GM21390 (cell line): Measurements from ENCODE around the gene ARL2BP.
A peak's percentile ranks its signal among the peaks of the same experiment; 100 is the strongest.

Experiments
- ATAC-seq: cut with Tn5 transposase; IDR thresholded peaks from one replicate; pipeline ENCODE4 v1.9.1; 2021; ENCODE audit not compliant: unreplicated experiment

Gene ARL2BP

DNA sequence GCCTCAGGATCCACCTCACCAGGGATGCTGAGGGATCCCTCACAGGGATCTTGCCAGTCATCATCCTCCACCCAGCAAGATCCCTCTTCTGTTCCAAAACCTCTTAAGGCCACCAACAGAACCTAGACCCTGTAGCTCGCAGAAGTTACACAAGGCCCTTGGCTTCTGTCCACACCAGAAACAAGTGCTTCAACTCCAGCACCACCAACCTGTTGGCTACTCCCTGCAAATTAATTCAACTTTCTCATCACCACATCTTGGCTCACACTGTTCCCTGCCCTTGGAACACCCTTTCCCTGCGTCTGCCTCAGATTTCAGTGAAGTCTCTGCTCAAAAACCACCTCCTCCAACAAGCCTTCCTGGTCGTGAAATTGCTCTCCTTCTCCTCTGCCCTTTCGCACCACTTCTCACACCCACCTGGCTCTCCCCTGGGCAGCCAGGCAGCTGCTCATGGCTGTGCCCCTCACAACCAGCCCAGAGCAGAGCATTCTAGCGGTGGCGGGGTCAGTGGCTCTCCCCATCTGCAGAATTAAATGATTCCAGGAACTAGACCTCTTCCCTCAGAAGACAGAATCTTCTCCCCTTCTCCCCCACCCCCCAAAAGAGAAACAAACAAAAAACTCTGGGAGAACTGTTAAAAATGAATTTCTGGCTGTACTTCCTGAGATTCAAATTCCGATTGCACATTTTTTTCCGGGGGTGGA, 37.6 kb downstream of the ARL2BP start:
- no peak for ATAC-seq

DNA sequence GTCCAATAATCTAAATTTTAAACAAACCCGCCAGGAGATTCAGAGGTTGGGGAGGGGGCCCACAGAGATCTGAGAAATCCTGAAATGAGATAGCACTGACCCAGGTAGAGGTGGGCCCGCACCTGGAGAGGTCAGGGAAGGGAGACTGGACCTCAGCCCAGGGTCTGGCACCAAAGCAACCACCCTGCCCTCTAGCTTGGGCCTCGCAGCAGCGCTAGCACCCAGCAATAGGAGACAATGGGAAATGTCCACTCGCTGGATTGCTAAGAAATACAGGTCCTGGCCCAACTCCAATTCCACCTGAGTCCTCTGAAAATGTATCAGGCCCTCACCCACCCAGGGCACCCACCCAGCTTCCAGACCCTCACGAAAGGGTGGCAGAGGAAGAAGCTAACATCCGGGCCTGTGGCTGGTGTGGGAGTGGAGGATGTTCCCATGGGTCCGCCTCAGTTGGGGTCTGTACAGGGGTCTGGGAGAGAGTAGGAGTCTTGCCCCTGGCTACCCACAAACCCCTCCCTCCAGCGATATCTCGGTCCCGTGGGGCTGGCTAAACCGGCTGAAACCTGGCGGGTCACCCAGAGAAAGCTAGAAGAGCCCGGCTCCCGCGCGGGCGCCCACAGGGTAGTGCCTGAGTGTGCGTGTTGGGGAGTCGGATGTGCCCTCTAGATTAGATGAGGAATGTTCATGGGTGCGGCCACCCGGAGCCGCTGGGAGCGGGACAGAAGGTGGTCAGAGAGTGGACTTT, 38.3 kb downstream of the ARL2BP start:
- no peak for ATAC-seq

DNA sequence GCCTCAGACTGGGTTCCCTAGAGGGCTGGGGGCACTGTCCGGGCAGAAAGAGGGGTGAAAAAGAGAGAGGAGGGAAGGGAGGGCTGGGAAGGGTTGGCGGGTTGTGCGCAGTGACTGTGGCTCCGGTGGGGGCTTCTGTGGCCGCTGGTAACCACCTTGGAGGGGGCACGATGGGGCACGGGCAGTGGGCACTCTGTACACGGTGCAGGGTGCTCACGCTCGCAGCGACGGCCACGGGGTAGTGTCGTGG, 38.8 kb downstream of the ARL2BP start:
- ATAC-seq: no peak

DNA sequence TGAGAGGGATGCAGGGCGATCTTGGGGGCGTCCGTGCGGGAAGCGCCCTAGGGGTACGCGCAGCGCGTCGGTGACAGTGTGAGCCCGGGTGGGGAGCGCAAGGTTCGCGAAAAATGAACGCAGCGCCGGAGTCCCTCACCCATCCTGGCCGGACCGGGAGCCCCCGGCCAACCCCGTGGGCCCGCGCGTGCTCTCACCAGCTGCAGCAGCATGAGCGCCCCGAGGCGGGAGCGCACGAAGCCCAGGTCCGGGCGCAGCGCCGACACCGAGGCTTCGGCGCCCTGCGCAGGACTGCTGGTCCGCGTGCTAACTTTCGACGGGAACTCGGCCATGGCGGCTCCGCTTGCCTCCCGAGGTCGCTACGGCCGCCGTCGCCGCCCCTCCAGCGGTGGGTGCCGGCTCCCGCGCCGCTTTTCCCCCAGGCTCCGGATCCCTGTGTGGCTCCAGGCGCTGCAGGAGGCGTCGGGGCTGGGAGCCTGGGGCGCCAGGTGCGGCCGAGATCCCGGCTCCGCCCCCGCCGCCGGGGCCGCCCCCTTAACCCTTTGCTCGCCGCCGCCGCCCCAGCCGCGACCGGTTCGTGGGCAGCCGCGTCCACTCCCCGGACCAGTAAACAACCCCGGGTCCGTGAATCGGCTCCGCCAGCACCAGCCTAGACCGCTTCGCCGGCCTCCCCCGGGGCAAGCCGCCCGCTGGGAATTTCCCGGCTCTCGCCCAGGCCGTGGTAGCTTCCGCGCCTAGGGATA, 39.3 kb downstream of the ARL2BP start, which contains the start of gene PLLP:
TSS of gene PLLP (minus strand) at position 464 of the 743 bp plus-strand sequence. CDS start at position 332, 132 bp downstream.
- no peak for ATAC-seq

- ATAC-seq: no peak
These were observed 39.9 kb downstream of the ARL2BP start for GRCh38 chr16:57284952-57285363.

DNA sequence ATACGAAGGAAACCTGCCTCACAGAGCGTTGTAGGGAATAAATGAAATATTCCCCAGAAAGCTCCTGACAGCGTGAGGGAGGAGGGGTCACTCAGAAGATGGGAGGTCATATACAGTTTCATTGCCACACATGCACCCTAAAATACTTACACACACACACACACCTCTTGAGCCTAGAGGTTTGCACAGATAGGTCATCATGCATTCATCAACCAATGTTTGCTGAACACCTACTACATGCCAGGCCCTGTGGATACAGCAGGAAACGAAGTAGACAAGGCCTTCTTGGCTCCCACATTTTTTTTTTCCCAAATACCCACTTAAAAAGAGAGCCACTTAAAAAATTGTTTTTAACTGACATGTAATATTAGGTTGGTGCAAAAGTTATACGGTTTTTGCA, 40.3 kb downstream of the ARL2BP start:
- no peak for ATAC-seq

GRCh38 chr16:57289391-57290257, 44.6 kb downstream of the ARL2BP start:
- no peak for ATAC-seq

GRCh38 chr16:57297856-57298255, 52.8 kb downstream of the ARL2BP start:
- ATAC-seq: no peak

GRCh38 chr16:57299009-57299718, 54.1 kb downstream of the ARL2BP start:
- peak; percentile 24 for ATAC-seq

GRCh38 chr16:57299719-57300386, 54.8 kb downstream of the ARL2BP start:
- peak; percentile 50 for ATAC-seq

GRCh38 chr16:57300387-57301125, 55.5 kb downstream of the ARL2BP start:
- peak; percentile 81 for ATAC-seq

GRCh38 chr16:57301126-57301817, 56.2 kb downstream of the ARL2BP start:
- ATAC-seq: no peak
